AG10803 (cell line): ENCODE data around the gene EDC4.
"Not testable (repeated sequence)": the region's sequence is repeated elsewhere in the genome, so short reads cannot be mapped to it uniquely, and the experiment has no call there.

Experiments
- DNase-seq: peaks from one replicate; pipeline ENCODE4 v3.0.0; 2010; ENCODE audit warnings: low read depth
- H3K4me3 ChIP-seq: 2 replicates; pipeline ENCODE4 v1.5.1; 2011; ENCODE audit warnings: mild to moderate bottlenecking, low read length, control low read depth
- CTCF ChIP-seq: conservative IDR thresholded peaks from 2 replicates; pipeline ENCODE4 v1.5.1; 2011; ENCODE audit warnings: mild to moderate bottlenecking, low read length, control low read depth, inconsistent platforms

EDC4 gene

GRCh38 chr16:67861877-67862276, 11.0 kb upstream of the EDC4 start:
- H3K4me3 ChIP-seq, result no peak overlapping the region
- no peak for TF ChIP-seq CTCF

GRCh38 chr16:67862623-67863583, 9.9 kb upstream of the EDC4 start:
- no peak overlapping the region for H3K4me3 ChIP-seq
- DNase-seq, result peak; percentile 50
- TF ChIP-seq CTCF, result no peak

More at GRCh38 chr16:67861877-67862276, 11.0 kb upstream of the EDC4 start:
- no peak for DNase-seq

- not testable (repeated sequence) for DNase-seq, H3K4me3 ChIP-seq
Measured at GRCh38 chr16:67864044-67864443, 8.8 kb upstream of the EDC4 start.

GRCh38 chr16:67864594-67864993, 8.3 kb upstream of the EDC4 start:
- no peak for TF ChIP-seq CTCF
- no peak overlapping the region for H3K4me3 ChIP-seq
- DNase-seq, result no peak

GRCh38 chr16:67865318-67865717, 7.5 kb upstream of the EDC4 start:
- peak; percentile 50 for TF ChIP-seq CTCF
- no peak overlapping the region for H3K4me3 ChIP-seq
- DNase-seq, result peak; percentile 40

- no peak for DNase-seq
Measured at GRCh38 chr16:67868290-67868689, 4.6 kb upstream of the EDC4 start.

GRCh38 chr16:67869653-67870052, 3.2 kb upstream of the EDC4 start:
- no peak for DNase-seq
- H3K4me3 ChIP-seq, result no peak overlapping the region
- TF ChIP-seq CTCF, result no peak

More at GRCh38 chr16:67868290-67868689, 4.6 kb upstream of the EDC4 start:
- no peak overlapping the region for H3K4me3 ChIP-seq
- no peak for TF ChIP-seq CTCF
